H9 (cell line): Measurements from ENCODE around the gene CNGB1. TPM values are rescaled to one million over a fixed set of nuclear protein-coding genes. Genes with fewer than 3 reads are reported as not detected.

Experiments used
- DNase-seq: peaks from one replicate; pipeline ENCODE4 v3.0.0-alpha.2; 2017
- H2AFZ ChIP-seq: one replicate; pipeline ENCODE4 v1.6.1; 2013; ENCODE audit warnings: mild to moderate bottlenecking, low read length, control low read depth, moderate library complexity
- H2AK5ac ChIP-seq: 2 replicates; pipeline ENCODE4 v1.6.1; 2013; ENCODE audit warnings: low read length, control low read depth, mixed read lengths; ENCODE audit not compliant: insufficient read length
- H2BK120ac ChIP-seq: one replicate; pipeline ENCODE4 v1.6.1; 2013; ENCODE audit warnings: low read depth, mild to moderate bottlenecking, low read length, control low read depth, inconsistent platforms; ENCODE audit not compliant: poor library complexity, severe bottlenecking
- H2BK12ac ChIP-seq: 2 replicates; pipeline ENCODE4 v1.6.1; 2013; ENCODE audit warnings: low read length, control low read depth, mixed read lengths, low read depth; ENCODE audit not compliant: insufficient read length
- H2BK15ac ChIP-seq: 2 replicates; pipeline ENCODE4 v1.6.1; 2013; ENCODE audit warnings: low read depth, low read length, control low read depth
- H2BK20ac ChIP-seq: one replicate; pipeline ENCODE4 v1.6.1; 2013; ENCODE audit warnings: low read depth, mild to moderate bottlenecking, low read length, control low read depth, inconsistent platforms; ENCODE audit not compliant: poor library complexity, severe bottlenecking
- H2BK5ac ChIP-seq: 2 replicates; pipeline ENCODE4 v1.6.1; 2013; ENCODE audit warnings: low read length, control low read depth, mixed read lengths; ENCODE audit not compliant: insufficient read length
- H3K14ac ChIP-seq: 2 replicates; pipeline ENCODE4 v1.6.1; 2013; ENCODE audit warnings: low read length, control low read depth; ENCODE audit not compliant: insufficient read depth
- H3K18ac ChIP-seq: 2 replicates; pipeline ENCODE4 v1.6.1; 2013; ENCODE audit warnings: low read depth, mild to moderate bottlenecking, mixed read lengths, low read length, control low read depth; ENCODE audit not compliant: insufficient read length
- H3K23ac ChIP-seq: 2 replicates; pipeline ENCODE4 v1.6.1; 2013; ENCODE audit warnings: low read length, control low read depth, mixed read lengths, low read depth; ENCODE audit not compliant: insufficient read length
- H3K23me2 ChIP-seq: 2 replicates; pipeline ENCODE4 v1.6.1; 2013; ENCODE audit warnings: low read depth, mild to moderate bottlenecking, mixed read lengths, low read length, control low read depth; ENCODE audit not compliant: insufficient read length, poor library complexity, severe bottlenecking
- H3K27ac ChIP-seq: 2 replicates; pipeline ENCODE4 v1.5.1; 2013; ENCODE audit warnings: low read length, control low read depth, mixed read lengths, low read depth; ENCODE audit not compliant: insufficient read length
- H3K27me3 ChIP-seq: 2 replicates; pipeline ENCODE4 v1.6.1; 2013; ENCODE audit warnings: low read length, control low read depth, inconsistent platforms; ENCODE audit not compliant: insufficient read depth
- H3K4ac ChIP-seq: 2 replicates; pipeline ENCODE4 v1.6.1; 2013; ENCODE audit warnings: low read depth, mild to moderate bottlenecking, control low read depth, inconsistent platforms, low read length, moderate library complexity
- H3K4me1 ChIP-seq: 2 replicates; pipeline ENCODE4 v1.6.1; 2013; ENCODE audit warnings: low read length, control low read depth, inconsistent platforms; ENCODE audit not compliant: insufficient read depth
- H3K4me2 ChIP-seq: 2 replicates; pipeline ENCODE4 v1.6.1; 2013; ENCODE audit warnings: low read length, control low read depth, mixed read lengths; ENCODE audit not compliant: insufficient read length, insufficient read depth
- H3K56ac ChIP-seq: 2 replicates; pipeline ENCODE4 v1.6.1; 2013; ENCODE audit warnings: low read depth, mild to moderate bottlenecking, mixed read lengths, low read length, control low read depth; ENCODE audit not compliant: insufficient read length
- H3K79me1 ChIP-seq: 2 replicates; pipeline ENCODE4 v1.6.1; 2013; ENCODE audit warnings: low read depth, mild to moderate bottlenecking, moderate library complexity, low read length, control low read depth, inconsistent platforms; ENCODE audit not compliant: insufficient read depth, poor library complexity, severe bottlenecking
- H3K79me2 ChIP-seq: 2 replicates; pipeline ENCODE4 v1.6.1; 2013; ENCODE audit warnings: low read length, control low read depth, inconsistent platforms; ENCODE audit not compliant: insufficient read depth
- H3K9ac ChIP-seq: 2 replicates; pipeline ENCODE4 v1.6.1; 2013; ENCODE audit warnings: low read length, control low read depth, mixed read lengths; ENCODE audit not compliant: insufficient read length; ENCODE audit errors: extremely low read depth
- H3K9me3 ChIP-seq: one replicate; pipeline ENCODE4 v1.6.1; 2013; ENCODE audit warnings: low read depth, low read length, inconsistent platforms; ENCODE audit not compliant: control insufficient read depth
- H3T11ph ChIP-seq: one replicate; pipeline ENCODE4 v1.6.1; 2013; ENCODE audit warnings: mild to moderate bottlenecking, low read length, control low read depth, inconsistent platforms
- H4K20me1 ChIP-seq: one replicate; pipeline ENCODE4 v1.6.1; 2013; ENCODE audit not compliant: control insufficient read depth, insufficient read length, insufficient read depth
- H4K5ac ChIP-seq: 2 replicates; pipeline ENCODE4 v1.6.1; 2013; ENCODE audit warnings: low read depth, mild to moderate bottlenecking, mixed read lengths, low read length, control low read depth; ENCODE audit not compliant: insufficient read length
- H4K8ac ChIP-seq: replicated peaks from 2 replicates; pipeline ENCODE4 v1.6.1; 2013; ENCODE audit warnings: low read length, control low read depth, mixed read lengths, low read depth; ENCODE audit not compliant: insufficient read length
- H4K91ac ChIP-seq: 2 replicates; pipeline ENCODE4 v1.6.1; 2013; ENCODE audit warnings: low read depth, mild to moderate bottlenecking, moderate library complexity, mixed read lengths, low read length, control low read depth; ENCODE audit not compliant: insufficient read length
- H3K27ac Mint-ChIP-seq, 3 experiments: 2 replicates in 2 of 3; 3 replicates in 1 of 3; pipeline ENCODE4 v1.8.0; 2020 to 2021; ENCODE audit warnings: mixed read lengths in 3 of 3, mild to moderate bottlenecking in 1 of 3, moderate library complexity in 1 of 3
- H3K27me3 Mint-ChIP-seq: 2 replicates; pipeline ENCODE4 v1.8.0; 2021; ENCODE audit warnings: low read depth, mild to moderate bottlenecking, moderate library complexity, mixed read lengths
- H3K36me3 Mint-ChIP-seq, 3 experiments: 2 replicates in 2 of 3; 3 replicates in 1 of 3; pipeline ENCODE4 v1.8.0; 2020 to 2021; ENCODE audit warnings: low read depth in 3 of 3, mixed read lengths in 3 of 3; ENCODE audit not compliant: insufficient read depth in 1 of 3
- H3K4me1 Mint-ChIP-seq, 2 experiments: 2 replicates each; pipeline ENCODE4 v1.8.0; 2020; ENCODE audit warnings: mixed read lengths in 2 of 2
- H3K4me3 Mint-ChIP-seq, 2 experiments: 2 replicates in 1 of 2; 3 replicates in 1 of 2; pipeline ENCODE4 v1.8.0; 2020 to 2021; ENCODE audit warnings: mild to moderate bottlenecking in 2 of 2, mixed read lengths in 2 of 2, moderate library complexity in 1 of 2
- H3K9me3 Mint-ChIP-seq, 2 experiments: 2 replicates in 1 of 2; 3 replicates in 1 of 2; pipeline ENCODE4 v1.8.0; 2020; ENCODE audit warnings: mild to moderate bottlenecking in 2 of 2, mixed read lengths in 2 of 2, moderate library complexity in 1 of 2
- WGBS: extraction: QIAGEN DNeasy Blood & Tissue Kit; methylation state at CpG from one replicate; pipeline ENCODE4 v1.1.7; 2013; ENCODE audit warnings: missing lambda C conversion rate, low lambda C conversion rate, mixed read lengths; ENCODE audit not compliant: insufficient read length; ENCODE audit errors: extremely low coverage; 5-methylcytosine and 5-hydroxymethylcytosine counted together
- total RNA-seq: library from RNA; stranded (reverse); gene quantifications from 2 replicates; pipeline ENCODE4 v1.2.1, GENCODE V29; 2021
- TF ChIP-seq, protein P1 (sequence below): fragments of 200-600 bp; sonication (generic); conservative IDR thresholded peaks from 3 replicates; pipeline ENCODE4 v1.8.0; 2021; ENCODE audit warnings: antibody characterized with exemption, mild to moderate bottlenecking

Gene CNGB1
- total RNA-seq, 1 experiment from 2014 or later, result not detected

DNA sequence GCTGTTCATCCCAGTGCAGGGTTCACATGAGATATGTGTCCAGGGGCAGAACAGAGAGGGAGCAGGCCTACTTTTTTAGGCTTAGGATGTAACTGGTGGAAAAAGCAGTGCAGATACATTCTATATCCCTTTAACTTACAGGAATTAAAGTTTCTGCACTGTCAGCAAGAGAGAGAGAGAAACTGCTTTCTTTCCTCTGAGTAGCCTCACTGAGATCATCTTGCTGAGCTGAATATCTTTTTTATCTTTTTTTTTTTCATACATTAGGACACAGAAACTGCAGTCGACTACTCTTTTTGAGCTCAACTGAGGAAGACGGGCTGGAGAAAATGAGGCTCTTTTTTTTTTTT lies 50.1 kb downstream of the CNGB1 start:
- no peak overlapping the region for H3K23ac ChIP-seq
- H3K23me2 ChIP-seq, result no peaks in the 10 kb centered on the region
- H3K27ac ChIP-seq, result no peak overlapping the region
- H3K9me3 ChIP-seq, result no peaks in the 10 kb centered on the region
- H3K9ac ChIP-seq, result no peak overlapping the region
- no peaks in the 10 kb centered on the region for H3K4me1 ChIP-seq
- no peak overlapping the region for H3K18ac ChIP-seq
- no peak overlapping the region for H4K8ac ChIP-seq
- H3K9me3 Mint-ChIP-seq, result no peaks in the 10 kb centered on the region; a peak in 1 of 5 replicates
- TF ChIP-seq, protein P1, sequence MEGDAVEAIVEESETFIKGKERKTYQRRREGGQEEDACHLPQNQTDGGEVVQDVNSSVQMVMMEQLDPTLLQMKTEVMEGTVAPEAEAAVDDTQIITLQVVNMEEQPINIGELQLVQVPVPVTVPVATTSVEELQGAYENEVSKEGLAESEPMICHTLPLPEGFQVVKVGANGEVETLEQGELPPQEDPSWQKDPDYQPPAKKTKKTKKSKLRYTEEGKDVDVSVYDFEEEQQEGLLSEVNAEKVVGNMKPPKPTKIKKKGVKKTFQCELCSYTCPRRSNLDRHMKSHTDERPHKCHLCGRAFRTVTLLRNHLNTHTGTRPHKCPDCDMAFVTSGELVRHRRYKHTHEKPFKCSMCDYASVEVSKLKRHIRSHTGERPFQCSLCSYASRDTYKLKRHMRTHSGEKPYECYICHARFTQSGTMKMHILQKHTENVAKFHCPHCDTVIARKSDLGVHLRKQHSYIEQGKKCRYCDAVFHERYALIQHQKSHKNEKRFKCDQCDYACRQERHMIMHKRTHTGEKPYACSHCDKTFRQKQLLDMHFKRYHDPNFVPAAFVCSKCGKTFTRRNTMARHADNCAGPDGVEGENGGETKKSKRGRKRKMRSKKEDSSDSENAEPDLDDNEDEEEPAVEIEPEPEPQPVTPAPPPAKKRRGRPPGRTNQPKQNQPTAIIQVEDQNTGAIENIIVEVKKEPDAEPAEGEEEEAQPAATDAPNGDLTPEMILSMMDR, result no peak
- no peak overlapping the region for H2BK12ac ChIP-seq
- no peak overlapping the region for H2BK15ac ChIP-seq
- H2AK5ac ChIP-seq, result no peak overlapping the region
- no peaks in the 10 kb centered on the region for H3K79me2 ChIP-seq
- peaks cover 13% of the 10 kb centered on the region for H3K27me3 Mint-ChIP-seq
- no peak overlapping the region for H2BK20ac ChIP-seq
- H3T11ph ChIP-seq, result no peak overlapping the region
- H3K27ac Mint-ChIP-seq, result no peak overlapping the region; a peak in 1 of 7 replicates
- no peak overlapping the region for H4K5ac ChIP-seq
- H3K4me3 Mint-ChIP-seq, result no peak overlapping the region
- H3K79me1 ChIP-seq, result no peaks in the 10 kb centered on the region
- H3K36me3 Mint-ChIP-seq, result no peaks in the 10 kb centered on the region
- no peak overlapping the region for H3K4me2 ChIP-seq
- no peaks in the 10 kb centered on the region for H4K20me1 ChIP-seq
- H2BK120ac ChIP-seq, result no peak overlapping the region
- no peak overlapping the region for H2AFZ ChIP-seq
- H2BK5ac ChIP-seq, result no peak overlapping the region
- H3K56ac ChIP-seq, result no peak overlapping the region
- no peaks in the 10 kb centered on the region for H3K27me3 ChIP-seq
- no peak overlapping the region for H4K91ac ChIP-seq
- no peak overlapping the region for H3K14ac ChIP-seq
- WGBS, result no CpG with 5 or more reads among the region's 2 CpGs
- no peak overlapping the region for H3K4ac ChIP-seq
- no peak for DNase-seq
- peaks cover 3 to 12% of the 10 kb centered on the region in 2 experiments; a peak in 3 of 4 replicates for H3K4me1 Mint-ChIP-seq
